Epidermal melanocyte (primary cell): ENCODE measurements around the gene METTL8.
"Not testable (repeated sequence)": the region's sequence is repeated elsewhere in the genome, so short reads cannot be mapped to it uniquely, and the experiment has no call there.

ENCODE experiments used
- DNase-seq: peaks from one replicate; pipeline ENCODE4 v3.0.0; 2011; ENCODE audit warnings: low spot score; ENCODE audit not compliant: insufficient read length

Gene METTL8

DNA sequence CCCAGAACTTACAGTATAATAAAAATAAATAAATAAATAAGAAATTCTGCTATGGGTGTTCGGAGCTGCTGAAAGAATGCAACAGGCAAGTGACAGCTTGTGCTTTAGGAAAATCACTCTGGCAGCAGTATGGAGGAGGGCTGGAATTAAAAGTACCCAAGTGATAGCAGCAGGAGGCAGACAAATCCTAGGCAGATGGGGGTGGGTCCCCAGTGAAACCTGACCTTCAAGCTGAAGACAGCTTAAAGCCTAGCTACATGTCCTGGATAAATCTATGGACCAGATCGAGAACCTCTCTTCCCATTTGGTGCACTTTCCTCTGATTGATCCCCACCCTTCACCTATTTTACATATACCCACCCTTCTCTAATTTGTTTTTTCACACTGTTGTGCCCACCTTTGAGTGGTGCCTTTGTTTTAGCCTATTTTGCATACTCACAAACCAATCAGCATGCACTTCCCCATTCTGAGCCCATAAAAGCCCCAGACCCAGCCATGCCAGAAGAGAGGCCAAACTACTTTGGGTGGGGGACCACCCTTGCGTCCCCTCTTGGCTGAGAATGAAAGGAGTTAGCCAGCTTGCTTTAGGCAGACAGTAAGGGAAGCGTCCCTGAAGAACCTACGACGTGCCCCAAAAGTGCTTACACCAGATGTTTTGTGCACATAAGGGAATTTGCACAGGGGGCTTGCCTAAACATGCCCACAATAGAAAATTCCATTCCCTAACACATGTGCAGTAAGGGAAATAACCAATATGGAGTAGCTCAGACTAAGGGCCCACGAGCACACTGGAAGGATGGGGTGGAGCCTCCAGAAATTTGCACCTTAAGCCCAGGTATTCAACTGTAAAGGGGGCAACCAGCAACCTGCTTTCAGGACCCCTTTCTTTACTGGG is 3.0 kb downstream of the METTL8 start:
- no peak for DNase-seq

DNA sequence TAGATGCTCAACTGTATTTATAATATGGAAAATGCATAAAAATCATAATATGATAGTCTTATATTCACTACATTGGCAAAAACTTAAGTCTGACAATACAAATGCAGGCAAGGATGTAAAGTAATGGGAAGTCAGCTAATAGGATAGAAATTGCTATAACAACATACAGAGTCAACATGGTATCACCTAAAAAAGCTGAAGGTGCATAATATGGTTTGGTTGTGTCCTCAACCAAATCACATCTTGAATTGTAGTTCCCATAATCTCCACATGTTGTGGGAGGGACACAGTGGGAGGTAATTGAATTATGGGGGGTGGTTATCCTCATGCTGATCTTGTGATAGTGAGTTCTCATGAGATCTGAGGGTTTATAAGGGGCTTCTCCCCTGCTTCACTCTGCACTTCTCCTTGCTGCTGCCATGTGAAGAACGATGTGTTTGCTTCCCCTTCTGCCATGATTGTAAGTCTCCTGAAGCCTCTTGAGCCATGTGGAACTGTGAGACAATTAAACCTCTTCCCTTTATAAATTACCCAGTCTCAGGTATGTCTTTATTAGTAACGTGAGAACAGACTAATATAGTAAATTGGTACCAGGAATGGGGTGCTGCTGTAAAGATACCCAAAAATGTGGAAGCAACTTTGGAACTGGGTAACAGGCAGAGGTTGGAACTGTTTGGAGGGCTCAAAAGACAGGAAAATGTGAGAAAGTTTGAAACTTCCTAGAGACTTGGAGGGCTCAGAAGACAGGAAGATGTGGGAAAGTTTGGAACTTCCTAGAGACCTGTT is 10.9 kb downstream of the METTL8 start:
- not testable (repeated sequence) for DNase-seq

DNA sequence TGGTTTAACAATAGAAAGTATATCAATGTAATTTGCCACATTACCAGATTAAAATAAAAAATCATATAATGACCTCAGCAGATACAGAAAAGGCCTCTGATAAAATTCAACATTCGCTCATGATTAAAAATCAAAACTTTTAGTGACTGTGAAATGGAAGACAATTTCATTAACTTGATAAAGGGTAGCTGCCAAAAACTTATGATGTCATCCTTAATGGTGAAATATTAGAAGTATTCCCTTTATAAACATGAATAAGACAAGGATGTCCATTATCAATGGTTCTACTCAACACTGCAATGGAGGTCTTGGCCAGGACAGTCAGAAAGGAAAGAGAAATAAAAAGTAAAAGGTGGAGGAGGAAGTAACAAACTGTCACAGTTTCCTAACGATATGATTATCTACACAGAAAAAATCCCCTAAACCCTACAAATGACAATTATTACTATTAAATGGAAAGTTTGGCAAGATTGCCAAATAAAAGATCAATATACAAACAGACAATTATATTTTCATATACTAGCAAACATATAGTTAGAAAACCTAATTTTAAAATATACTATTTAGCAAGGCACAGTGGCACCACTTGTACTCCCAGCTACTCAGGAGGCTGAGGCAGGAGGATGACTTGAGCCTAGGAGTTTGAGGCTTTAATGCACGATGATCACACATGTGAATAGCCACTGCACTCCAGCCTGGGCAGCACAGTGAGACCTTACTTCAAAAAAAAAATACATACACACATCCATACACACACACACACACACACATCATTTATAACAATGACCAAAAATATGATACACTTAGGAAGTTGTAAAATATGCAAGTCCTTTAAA is 12.8 kb downstream of the METTL8 start:
- no peak for DNase-seq

DNA sequence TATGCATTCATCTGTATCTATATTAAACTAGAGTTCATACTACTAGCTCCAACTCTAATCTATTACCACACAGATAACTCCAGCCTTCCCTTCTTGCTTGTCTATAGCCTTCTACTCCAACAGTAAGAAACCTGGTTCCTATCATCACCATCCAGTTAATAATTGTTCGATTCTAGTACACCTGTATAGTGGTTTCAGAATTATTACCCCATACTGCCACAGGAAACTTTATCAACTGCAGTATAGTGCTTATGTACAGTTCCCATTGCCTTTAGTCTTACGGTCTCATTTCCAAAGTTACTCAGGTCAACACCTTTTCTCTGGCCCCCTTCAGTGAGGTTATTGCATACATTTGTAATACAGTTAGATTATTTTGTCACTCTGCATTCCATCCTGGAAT is 14.5 kb downstream of the METTL8 start:
- no peak for DNase-seq

DNA sequence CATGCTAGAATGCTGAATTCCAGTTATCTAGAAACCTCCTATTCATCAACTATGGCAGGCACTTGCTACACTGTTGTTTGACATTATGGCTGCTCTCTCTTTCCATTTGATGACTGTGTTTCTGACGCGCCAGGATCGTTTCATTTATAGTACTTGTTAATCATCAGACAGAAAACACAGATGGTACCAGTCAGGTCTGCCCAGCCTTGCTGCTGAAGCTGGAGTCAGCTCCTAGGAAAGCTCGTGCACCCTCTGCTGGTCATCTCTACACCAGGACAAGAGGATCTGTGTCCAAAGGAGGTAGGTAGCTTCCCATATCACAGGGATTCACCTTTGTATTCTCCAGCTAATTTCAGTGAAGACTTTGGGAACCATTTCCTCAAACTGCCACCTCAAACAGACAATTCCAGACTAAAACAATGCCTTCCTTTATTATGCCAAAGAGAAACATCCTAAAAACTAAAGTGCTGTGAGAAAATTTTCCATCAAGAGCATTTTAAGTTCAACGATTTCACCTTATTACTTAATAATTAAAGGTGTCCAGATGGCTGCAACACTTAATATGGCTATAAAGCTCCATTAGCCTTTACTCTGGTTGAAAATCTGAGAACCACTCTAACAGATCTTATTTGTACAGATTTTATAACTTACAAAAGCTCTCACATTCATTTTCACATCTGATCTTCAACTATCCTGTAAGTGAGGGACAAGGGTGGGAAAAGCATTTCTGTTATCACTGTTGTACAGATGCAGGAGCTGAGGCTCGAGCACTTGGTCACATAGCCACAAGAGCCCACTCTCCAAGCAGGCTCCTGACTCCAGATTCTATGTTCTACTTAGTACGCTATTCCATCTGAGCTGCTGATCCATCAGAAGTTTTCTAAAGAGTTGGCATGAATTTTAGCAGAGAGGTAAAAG is 17.5 kb downstream of the METTL8 start:
- DNase-seq, result peak; percentile 63

DNA sequence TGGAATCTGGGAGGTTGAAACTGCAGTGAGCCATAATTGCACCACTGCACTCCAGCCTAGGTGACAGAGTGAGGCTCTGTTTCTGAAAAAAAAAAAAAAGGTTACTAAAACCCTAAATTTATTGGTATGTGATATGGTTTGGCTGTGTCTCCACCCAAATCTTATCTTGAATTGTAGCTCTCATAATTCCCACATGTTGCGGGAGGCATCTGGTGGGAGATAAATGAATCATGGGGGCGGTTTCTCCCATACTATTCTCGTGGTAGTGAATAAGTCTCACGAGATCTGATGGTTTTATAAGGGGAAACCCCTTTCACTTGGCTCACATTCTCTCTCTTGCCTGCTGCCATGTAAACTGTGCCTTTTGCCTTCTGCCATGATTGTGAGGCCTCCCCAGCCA is 19.1 kb downstream of the METTL8 start:
- not testable (repeated sequence) for DNase-seq

DNA sequence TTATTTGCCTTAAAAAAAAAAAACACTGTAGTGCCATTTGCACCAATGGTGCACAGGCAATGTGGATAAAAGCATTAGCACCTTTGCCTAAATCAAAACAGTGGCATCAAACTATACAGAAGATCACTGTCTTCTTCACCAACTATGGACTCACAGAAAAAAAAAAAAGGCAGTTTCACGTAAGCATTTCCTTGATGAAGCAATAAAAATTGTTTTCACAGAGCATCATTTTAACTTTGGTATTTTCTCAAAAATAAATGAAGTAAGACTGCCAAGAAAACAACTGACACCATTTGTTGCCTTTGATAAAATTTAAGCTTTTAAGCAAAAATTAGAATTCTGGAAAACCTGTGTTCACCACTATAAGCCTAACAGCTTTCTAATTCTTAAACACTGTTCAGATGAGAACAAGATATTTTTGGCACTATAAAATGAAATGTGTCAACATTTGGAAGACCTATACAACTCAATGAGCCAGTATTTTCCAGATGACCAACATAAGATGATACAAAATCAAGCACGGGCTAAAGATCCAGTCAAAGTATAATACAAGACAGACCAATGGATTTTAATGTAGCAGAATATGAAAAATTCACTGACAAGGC is 21.1 kb downstream of the METTL8 start:
- no peak for DNase-seq

DNA sequence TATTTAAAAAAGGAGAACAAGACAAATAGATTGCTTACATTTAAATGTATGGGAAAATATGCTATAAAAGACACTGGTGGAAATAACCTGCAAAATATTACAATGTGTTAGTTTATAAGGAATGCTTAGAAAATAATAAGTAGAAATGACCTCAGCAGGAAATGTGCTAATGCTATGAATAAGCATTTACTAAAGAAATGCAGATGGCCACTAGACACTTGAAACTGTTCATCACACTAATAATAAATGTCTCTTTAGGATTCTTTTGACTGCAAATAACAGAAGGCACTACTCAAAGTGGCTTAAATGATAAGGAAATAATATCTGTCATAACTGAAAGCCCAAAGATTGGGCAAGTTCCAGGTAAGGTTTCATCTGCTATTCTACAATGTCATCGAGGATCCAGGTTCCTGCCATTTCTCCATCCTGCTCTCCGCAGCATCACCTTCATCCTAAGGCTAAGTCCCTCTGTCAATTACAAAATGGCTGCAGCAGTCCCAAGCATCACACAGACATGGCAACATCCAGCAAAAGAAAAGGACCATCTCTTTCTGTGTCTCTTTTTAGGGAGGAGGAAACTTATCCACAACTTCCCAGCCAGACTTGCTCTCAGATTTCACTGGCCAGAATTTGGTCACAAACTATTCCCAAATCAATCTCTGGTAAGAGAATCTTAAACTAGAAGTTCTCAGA is 21.9 kb downstream of the METTL8 start:
- DNase-seq, result no peak

DNA sequence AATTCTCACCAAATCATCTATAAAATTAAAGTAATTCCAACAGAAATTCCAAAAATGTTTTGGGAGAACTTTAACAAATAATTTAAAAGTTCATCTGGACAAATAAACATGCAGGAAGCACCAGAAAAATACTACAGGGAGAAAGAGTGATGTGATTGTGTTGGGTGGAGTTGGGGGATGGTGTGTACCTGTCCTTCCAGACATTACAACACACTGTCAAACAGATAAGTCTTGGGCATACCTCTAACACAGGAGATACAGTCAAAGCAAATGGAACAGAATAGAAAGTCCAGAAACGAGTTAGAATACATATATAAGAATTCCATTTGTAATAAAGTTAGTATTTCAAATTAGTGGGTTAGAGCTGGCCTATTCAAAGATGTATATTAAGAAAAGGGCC is 22.6 kb downstream of the METTL8 start:
- DNase-seq, result no peak

DNA sequence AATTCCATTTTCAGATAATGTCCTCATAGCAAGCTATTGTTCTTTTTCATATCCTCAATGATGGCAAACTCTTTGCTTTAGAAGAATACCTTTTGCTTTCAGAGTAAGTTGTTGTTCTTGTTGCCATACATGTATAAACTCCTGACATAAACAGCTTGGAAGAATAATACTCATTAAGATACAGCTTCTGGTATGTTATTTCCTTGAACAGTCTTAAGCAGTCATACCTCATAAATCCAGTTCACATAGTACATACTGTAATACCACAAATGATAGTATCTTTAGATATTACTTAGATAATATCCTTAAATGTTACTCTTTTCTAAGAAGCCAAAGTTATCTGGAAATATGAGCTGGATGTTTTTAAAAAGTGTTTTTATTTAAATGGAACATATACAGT is 23.2 kb downstream of the METTL8 start:
- no peak for DNase-seq

DNA sequence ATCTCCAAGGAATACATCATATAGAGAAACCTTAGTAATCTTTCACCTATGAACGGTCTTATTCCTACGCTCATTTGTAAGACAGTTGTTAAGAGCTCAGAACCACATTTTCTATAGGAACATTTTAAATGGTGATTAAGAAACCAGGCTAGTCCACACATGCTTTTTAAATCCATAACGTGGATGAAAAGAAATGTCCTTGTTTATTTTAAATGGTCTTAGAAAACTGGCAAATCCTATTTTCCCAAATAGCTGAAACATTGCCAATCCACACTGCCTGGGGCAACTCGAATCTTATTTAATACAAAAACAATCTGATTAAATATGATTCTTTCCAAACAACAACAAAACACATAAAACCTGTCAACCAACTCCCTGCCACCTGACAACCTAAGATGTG is 23.7 kb downstream of the METTL8 start:
- DNase-seq, result no peak

DNA sequence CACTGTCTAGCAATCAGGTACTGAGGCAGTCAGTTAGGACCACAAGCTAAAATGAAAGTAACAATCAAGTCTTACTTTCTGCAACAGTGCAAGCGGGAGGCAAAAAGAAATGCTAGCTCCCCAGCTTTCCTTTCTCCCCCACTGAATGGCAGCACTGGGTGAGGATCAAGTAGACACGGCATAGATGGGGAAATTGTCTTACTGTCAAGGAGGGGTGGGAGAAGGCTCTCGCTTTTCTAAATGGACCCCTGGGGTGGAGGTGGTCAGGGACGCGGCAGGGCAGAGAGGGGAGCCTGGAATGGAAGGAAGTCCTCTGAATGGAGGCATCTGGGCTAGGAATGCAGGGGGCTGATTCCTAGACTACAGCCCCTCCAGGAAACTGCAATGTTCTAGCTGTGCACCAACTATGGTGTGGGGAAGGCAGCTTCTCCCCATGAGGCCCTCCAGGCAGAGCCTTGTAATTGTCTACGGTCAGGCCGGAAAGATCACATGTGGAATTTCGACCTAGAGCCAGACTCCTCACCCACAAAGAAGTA is 24.3 kb downstream of the METTL8 start:
- DNase-seq, result no peak

DNA sequence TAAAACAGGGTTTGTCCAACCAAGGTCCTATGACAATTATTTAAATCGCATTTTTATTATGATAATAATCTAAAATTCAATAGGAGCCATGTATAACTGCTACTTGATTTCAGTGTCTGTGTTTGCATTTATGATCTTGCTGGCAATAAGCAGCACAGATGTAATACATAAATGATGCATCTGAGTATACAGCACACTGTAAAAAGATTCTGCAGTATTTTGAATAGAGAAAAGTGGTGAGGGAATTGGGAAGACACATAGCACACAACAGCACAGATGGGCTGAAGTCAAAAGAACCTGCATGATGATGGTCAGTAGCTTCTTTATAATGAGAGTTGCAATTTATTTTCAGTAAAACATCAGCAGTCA is 26.1 kb downstream of the METTL8 start:
- DNase-seq, result no peak

DNA sequence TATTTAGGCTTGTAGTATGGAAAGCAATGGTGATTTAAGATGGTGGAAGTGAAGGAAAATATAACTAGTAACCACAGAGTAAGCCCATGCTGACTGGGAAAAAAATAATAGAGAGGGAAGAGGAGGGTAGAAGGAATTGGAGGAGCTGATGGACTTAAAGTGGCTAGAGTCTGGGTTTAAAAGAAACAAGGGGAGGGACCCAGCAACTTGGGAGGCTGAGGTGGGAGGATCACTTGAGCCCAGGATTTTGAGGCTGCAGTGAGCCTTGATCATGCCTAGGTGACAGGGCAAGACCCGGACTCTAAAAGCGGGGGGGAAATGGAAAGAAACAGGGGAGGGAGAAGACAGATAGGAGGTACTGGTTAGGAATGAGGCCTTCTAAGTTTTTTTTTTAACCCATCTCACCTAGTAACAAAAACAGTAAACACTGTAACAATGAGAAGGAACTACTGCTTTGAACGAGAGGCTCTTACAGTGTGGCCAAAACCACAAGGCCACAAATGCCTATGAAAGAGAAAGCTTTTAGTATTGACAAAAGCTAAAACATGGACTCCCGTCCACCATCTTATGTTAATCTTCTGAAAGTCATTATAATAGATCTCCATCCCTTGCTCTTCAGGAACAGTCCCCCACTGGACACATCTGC is 26.6 kb downstream of the METTL8 start:
- DNase-seq, result no peak

DNA sequence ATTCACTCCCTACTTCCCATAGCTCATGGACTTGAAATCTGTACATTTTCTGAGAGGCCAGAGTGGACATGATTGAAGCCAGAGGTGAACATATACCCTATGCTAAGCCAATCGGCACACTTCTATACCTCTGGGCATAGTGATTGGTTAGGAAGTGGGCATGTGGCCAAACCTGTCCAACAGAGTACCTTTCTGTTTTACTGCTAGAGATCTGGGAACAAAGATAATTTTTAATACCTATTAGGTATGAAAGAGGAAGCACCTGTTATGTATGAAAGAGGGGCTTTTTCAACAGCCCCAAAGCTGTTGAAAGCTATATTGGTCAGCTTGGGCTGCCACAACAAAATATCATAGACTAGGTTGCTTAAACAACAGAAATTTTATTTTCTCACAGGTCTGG is 27.7 kb downstream of the METTL8 start:
- no peak for DNase-seq

DNA sequence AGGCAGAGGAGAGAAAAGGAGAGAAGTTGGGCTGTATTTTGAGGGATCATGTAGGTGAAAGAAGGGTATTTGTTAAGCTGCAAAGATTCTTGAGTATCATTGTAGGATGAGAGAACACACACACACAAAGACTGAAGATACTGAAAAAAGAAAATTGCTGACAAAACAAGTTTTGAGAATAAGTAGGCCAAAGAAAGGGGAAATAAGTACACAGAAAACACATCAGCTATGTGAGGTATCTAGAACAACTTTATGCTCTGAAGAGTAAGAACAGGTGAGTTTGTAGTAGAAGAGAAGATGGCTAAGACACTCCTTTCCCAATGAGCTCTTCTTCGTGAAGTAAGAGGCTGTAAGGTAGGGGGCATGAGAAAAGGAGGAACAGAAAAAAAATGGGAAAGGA is 28.2 kb downstream of the METTL8 start:
- DNase-seq, result no peak

DNA sequence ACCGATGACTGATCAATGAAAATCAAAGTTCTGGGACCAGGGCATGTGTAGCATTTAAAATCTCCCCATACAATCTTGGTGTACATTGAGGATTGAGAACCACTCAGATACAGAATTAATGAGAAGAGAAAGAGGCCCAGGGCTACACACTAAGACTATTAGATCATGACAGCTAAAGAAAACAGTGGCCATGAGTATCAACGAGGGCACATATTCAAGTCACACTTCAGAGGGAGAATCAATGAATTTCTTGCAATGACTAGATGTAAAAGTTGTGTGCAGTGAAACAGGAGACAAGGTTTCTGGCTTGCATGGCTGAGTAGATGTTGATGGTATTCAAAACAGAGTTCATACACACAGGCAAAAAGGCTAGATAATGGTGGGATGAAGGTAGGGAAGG is 29.1 kb downstream of the METTL8 start:
- DNase-seq, result no peak

DNA sequence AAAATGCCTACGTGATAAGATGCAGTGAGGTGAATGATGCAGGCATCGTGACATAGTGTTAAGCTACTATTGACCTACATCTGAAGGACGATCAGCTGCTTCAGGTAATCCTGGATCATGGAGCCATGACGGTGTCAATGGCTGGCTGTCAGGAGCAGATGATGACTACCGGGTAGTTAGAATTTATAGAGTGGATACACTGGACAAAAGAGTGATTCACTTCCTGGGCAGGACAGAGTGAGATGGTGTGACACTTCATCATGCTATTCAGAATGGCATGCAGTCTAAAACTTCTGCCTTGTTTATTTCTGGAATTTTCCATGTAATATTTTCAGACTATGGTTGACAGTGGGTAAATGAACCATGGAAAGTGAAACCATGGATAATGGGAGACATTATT is 29.5 kb downstream of the METTL8 start:
- no peak for DNase-seq
